Measurements from ENCODE around the gene FNDC1.

DNA sequence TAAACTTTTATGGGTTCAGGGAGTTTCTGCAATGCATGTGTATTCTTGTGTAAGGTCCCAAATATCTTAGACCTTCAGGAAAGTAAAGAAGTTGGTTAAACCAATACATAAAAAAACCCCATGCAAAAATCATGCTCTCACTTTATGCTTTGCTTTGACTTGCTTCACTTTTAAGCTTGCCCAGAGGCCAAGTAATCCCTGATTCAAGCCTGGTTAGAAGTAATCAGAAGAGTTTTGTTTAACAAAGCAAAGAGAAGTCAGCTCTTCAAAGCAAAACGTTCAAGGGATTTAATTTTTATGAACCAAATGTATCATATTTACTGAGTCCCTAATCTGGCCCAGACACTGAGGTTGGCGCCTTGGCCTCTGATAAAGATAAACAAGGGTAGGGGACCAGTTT is 26.7 kb upstream of the FNDC1 start:
- TF ChIP-seq, protein P1, sequence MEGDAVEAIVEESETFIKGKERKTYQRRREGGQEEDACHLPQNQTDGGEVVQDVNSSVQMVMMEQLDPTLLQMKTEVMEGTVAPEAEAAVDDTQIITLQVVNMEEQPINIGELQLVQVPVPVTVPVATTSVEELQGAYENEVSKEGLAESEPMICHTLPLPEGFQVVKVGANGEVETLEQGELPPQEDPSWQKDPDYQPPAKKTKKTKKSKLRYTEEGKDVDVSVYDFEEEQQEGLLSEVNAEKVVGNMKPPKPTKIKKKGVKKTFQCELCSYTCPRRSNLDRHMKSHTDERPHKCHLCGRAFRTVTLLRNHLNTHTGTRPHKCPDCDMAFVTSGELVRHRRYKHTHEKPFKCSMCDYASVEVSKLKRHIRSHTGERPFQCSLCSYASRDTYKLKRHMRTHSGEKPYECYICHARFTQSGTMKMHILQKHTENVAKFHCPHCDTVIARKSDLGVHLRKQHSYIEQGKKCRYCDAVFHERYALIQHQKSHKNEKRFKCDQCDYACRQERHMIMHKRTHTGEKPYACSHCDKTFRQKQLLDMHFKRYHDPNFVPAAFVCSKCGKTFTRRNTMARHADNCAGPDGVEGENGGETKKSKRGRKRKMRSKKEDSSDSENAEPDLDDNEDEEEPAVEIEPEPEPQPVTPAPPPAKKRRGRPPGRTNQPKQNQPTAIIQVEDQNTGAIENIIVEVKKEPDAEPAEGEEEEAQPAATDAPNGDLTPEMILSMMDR (IDR thresholded peaks at IDR 0.05; ENCODE audit: low read depth, low read length): no peak
- TF ChIP-seq EZH2phosphoT487 (IDR thresholded peaks at IDR 0.05; ENCODE audit: low read depth): no peak

All from OCI-LY3 (cell line).